Activated T-helper 1 cell treated with anti-CD3 and anti-CD28 coated beads, Interleukin-12 subunit alpha, Interleukin-12 subunit beta, Interleukin-2, Interleukin-4 antibody, amounts not matched to agents 30 ng/mL and 10 ng/mL and 1 ng/mL, durations not matched to agents 14 hours and 24 hours and 36 hours (primary cell): ENCODE data around the gene PPP2R5A. TPM values are rescaled to one million over a fixed set of nuclear protein-coding genes. Genes with fewer than 3 reads are reported as not detected.

Experiments
- DNase-seq: peaks from one replicate; pipeline ENCODE4 v3.0.0; 2021; ENCODE audit warnings: low spot score
- H3K27ac Mint-ChIP-seq: one replicate; pipeline ENCODE4 v1.8.0; 2021; ENCODE audit warnings: mild to moderate bottlenecking, mixed read lengths
- H3K27me3 Mint-ChIP-seq: one replicate; pipeline ENCODE4 v1.8.0; 2022; ENCODE audit warnings: mild to moderate bottlenecking, moderate library complexity, mixed read lengths; ENCODE audit not compliant: insufficient read depth
- H3K36me3 Mint-ChIP-seq: one replicate; pipeline ENCODE4 v1.8.0; 2021; ENCODE audit warnings: low read depth, mixed read lengths
- H3K4me1 Mint-ChIP-seq: one replicate; pipeline ENCODE4 v1.8.0; 2021; ENCODE audit warnings: low read depth, mixed read lengths
- H3K4me3 Mint-ChIP-seq: one replicate; pipeline ENCODE4 v1.8.0; 2021; ENCODE audit warnings: mild to moderate bottlenecking, moderate library complexity, mixed read lengths
- H3K9me3 Mint-ChIP-seq: one replicate; pipeline ENCODE4 v1.8.0; 2021; ENCODE audit warnings: mixed read lengths
- intact Hi-C: fragments of 100-400 bp; cut with micrococcal nuclease; formaldehyde crosslinking; loops from one replicate; pipeline ENCODE4 v1.15.1; 2024
- total RNA-seq: library from RNA; stranded (reverse); gene quantifications from 2 replicates; pipeline ENCODE4 v1.2.3, GENCODE V29; 2022

PPP2R5A gene
- total RNA-seq, 1 donor from 2014 or later: 46.4 TPM

DNA sequence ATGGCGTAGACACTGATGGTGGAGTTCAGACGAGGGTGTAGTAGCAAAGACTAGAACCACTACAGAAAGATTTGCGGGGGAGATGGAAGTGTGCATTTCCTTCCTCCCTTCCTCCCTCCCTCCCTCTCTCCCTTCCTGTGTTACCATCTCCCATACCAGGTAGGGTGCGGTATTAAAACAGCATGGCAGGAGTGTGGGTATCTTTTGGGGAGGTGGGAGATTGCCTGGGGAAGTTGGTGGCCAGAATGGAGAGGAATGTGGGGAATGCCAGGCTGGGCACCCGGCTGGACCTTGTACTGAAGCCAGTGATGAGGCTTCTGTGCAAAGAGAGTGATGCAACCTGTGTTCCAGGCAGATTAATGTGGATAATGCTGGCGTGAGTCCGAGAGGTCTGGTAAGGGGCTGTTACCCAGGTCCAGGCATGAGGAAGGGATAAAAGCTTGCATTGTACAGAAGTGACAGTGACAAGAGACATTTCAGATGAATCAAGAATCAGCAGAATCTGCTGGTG lies 30.3 kb upstream of the PPP2R5A start:
- H3K4me3 Mint-ChIP-seq: peak overlapping the region; percentile 34
- peaks cover 5% of the 10 kb centered on the region for H3K36me3 Mint-ChIP-seq
- no peak for DNase-seq
- intact Hi-C loops: no loop called here
- H3K27me3 Mint-ChIP-seq: no peaks in the 10 kb centered on the region
- peak overlapping the region; percentile 83 for H3K27ac Mint-ChIP-seq
- H3K4me1 Mint-ChIP-seq: peaks cover 60% of the 10 kb centered on the region
- peaks cover 3% of the 10 kb centered on the region for H3K9me3 Mint-ChIP-seq

DNA sequence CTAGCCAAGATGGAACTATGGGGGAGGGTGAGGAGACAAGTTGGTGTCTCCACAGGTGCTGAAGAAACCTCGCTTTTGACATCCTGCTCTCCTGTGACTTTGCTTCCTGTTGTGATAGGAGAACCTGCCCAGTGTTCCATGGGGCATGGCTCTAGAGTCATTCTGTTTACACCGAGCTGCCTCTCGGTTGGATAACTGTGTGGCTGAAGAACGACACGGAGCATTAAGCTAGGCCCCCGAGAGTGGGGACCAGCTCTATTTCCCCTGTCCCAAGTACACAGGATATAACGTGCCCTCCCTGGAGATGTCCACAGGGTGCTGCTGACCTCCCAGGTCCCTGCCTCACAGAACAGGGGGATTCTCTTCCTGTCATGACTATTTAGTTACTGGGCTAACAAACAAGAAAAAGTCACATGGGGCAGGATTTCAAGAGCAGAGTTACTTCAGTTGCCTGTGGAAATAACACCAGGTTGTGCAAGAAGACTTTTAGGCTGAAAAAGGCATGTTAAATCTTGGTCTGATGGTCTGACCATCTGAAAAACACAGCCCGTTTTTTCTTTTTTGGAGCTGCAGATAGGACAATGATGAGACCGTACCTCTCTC lies 29.4 kb upstream of the PPP2R5A start:
- Mint-ChIP-seq H3K27ac (peak overlapping the region; percentile 83), H3K9me3 (peaks cover 3% of the 10 kb centered on the region), H3K4me1 (peaks cover 69% of the 10 kb centered on the region), H3K36me3 (peaks cover 5% of the 10 kb centered on the region), H3K27me3 (no peaks in the 10 kb centered on the region), H3K4me3 (peak overlapping the region; percentile 27)
- intact Hi-C loops: loop anchor here (1.0 kb wide), 1 partner anchor 22 kb away; no protein-coding TSS in a partner anchor
- DNase-seq: no peak

DNA sequence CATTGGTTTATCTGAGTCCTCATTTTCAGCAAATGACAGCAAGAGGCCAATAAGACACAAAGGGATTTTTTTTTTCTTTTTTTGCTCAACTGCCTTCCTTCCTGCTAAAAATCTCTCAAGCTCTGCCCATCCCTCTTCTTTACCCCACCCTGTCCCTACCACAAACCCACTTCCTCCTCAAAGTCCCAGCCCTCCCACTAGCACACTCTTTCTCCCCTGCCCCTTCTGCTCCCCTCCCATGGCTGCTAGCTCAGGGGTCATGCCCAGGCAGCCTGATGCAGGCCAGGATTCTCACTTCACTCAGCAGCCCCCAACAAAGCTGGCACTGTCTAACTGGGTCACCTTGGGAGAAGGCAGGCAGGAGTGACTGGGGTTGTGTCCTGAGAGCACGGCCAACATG lies 28.8 kb upstream of the PPP2R5A start:
- Mint-ChIP-seq H3K9me3 (peaks cover 3% of the 10 kb centered on the region), H3K4me1 (peaks cover 73% of the 10 kb centered on the region), H3K27me3 (no peaks in the 10 kb centered on the region), H3K4me3 (peak overlapping the region; percentile 27), H3K36me3 (peaks cover 5% of the 10 kb centered on the region), H3K27ac (peak overlapping the region; percentile 83)
- intact Hi-C loops: loop anchor here (1.0 kb wide), 1 partner anchor 22 kb away; no protein-coding TSS in a partner anchor
- peak; percentile 53 for DNase-seq

DNA sequence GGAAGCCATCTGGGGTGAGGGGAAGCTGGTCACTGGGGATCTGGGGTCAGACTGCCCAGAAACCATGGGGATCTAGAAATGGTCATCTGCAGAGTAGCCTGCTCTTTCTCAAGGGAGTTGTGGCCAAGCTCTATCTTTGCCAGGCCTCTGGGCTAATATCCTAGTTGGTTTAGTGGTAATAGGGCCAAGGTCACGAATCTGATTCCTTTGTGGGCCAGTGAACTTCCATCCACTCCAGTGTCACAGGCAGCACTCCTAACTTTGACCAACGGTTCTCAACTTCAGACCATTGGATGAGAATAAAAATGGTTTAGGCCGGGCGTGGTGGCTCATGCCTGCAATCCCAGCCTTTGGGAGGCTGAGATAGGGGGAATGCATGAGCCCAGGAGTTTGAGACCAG lies 28.1 kb upstream of the PPP2R5A start:
- intact Hi-C loops: no loop called here
- peaks cover 77% of the 10 kb centered on the region for H3K4me1 Mint-ChIP-seq
- DNase-seq: no peak
- H3K27ac Mint-ChIP-seq: peak overlapping the region; percentile 83
- H3K36me3 Mint-ChIP-seq: peaks cover 5% of the 10 kb centered on the region
- H3K4me3 Mint-ChIP-seq: no peak overlapping the region
- H3K9me3 Mint-ChIP-seq: peaks cover 3% of the 10 kb centered on the region
- no peaks in the 10 kb centered on the region for H3K27me3 Mint-ChIP-seq

DNA sequence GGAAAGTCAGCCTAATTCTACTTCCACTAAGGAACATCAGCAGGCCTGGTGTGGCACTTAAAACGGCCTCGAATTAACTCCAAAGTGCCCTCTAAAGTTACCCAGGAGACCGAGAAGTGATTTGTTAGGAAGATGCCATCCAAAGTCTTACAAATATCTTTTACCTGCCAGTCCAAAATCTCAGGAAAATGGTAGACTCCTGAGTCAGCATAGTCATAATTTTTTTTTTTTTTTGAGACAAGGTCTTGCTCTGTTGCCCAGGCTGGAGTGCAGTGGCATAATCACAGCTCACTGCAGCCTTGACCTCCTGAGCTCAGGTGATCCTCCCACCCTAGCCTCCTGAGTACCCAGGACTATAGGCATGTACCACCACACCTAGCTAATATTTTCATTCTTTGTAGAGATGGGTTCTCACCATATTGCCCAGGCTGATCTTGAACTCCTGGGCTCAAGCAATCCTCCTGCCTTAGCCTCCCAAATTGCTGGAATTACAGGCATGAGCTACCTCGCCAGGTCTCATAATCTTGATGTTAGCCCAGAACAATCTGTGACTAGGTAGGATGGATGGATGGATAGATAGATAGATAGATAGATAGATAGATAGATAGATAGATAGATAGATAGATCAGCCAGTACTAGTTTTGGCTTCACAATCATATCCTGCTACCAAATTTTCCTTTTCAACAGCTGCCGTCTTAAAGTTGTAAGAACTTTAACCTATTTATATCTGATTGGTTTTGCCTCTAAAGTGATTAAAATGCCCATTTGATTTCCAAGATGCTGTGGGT lies 25.3 kb upstream of the PPP2R5A start:
- Mint-ChIP-seq H3K4me1 (peaks cover 60% of the 10 kb centered on the region), H3K4me3 (no peak overlapping the region), H3K27me3 (no peaks in the 10 kb centered on the region), H3K27ac (no peak overlapping the region), H3K9me3 (peaks cover 3% of the 10 kb centered on the region), H3K36me3 (peaks cover 5% of the 10 kb centered on the region)
- intact Hi-C loops: no loop called here
- DNase-seq: no peak

DNA sequence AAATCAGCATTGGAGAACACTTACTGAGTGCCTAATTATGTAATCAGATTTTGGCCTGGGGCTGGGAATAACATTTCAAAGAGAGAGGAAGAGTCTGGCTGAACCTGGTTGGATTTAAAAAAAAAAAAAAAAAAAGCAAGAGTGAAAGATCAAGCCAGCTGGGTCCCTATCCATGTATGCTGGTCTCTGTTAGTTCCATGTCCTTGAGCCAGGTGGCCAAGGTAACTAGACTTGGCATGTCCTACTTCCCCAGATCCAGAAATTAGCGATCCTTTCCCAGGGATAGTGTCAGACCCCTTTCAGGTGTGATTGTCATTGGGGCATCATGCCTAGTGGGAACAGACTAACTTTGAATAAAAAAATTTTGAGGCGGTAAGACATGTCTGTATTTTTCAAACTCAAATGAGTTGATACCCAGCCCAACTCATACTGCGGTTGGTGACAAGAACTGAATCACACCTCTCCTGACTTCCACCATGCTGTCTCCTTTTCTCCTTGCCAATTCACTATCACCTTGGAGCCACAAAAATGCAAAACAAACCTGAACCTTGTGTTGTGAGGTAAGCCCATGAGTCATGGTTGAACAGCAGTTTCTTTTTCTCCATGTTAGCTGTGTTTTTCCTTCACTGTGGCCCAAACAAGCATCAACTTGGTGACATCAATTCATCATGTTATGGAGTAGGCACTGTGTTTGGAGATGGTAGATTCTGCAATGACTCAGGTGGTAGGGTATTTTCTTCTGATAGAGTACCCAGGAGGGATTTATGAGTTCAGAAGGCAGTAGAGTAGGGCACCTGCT lies 24.5 kb upstream of the PPP2R5A start:
- H3K9me3 Mint-ChIP-seq: peaks cover 3% of the 10 kb centered on the region
- peak; percentile 24 for DNase-seq
- peak overlapping the region; percentile 70 for H3K27ac Mint-ChIP-seq
- H3K36me3 Mint-ChIP-seq: peaks cover 5% of the 10 kb centered on the region
- no peaks in the 10 kb centered on the region for H3K27me3 Mint-ChIP-seq
- no peak overlapping the region for H3K4me3 Mint-ChIP-seq
- peaks cover 51% of the 10 kb centered on the region for H3K4me1 Mint-ChIP-seq
- intact Hi-C loops: loop anchor here (1.0 kb wide), 3 partner anchors 25 to 41 kb away; partner anchors contain the start of gene PPP2R5A

DNA sequence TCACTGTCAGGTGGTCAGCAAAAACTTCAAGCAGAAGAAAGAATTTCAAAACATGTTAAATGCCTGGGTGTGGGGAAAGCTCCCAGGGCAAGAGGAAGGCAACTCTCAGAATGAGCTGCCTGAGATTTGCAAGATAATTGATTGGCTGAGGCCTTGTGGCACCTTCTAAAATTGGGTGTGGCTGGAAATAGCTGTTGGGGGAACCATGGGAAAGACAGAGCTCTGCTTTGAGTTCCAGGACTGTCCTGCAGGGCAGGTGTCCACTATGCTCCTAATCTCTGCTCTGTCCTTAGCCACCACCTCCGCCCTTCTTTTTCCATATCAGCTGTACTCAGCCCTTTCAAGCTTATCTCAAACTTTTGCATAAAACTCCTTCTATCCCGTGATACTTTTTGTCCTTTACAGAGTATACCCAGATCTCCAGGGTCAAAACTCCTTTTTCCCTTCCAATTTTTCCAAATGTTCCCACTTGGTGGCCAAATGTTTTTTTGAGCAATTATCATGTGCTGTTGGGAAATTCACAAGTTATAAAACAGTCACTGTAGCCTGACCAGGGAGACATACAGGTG lies 23.8 kb upstream of the PPP2R5A start:
- Mint-ChIP-seq H3K36me3 (peaks cover 5% of the 10 kb centered on the region), H3K27ac (peak overlapping the region; percentile 70), H3K4me1 (peaks cover 44% of the 10 kb centered on the region), H3K9me3 (peaks cover 3% of the 10 kb centered on the region), H3K4me3 (no peak overlapping the region), H3K27me3 (no peaks in the 10 kb centered on the region)
- intact Hi-C loops: loop anchor here (1.0 kb wide), 3 partner anchors 24 to 42 kb away; partner anchors contain the start of gene PPP2R5A
- no peak for DNase-seq

DNA sequence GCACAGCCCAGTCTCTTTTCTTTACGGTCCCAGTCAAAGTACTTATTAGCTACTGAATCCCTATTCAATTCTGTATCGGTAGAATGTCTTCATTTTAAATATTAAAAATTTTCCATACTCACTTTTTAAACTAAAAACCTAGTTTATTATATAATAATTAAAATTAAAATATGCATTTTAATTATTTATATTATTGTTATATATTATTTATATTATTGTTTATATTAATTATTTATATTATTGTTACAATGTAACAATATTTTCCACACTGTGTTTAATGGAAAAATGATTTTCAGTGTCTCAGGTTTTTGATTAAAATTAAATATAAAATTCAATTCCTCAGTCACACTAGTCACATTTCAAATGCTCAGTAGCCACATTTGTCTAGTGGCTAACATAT lies 18.2 kb upstream of the PPP2R5A start:
- H3K27ac Mint-ChIP-seq: no peak overlapping the region
- no peak overlapping the region for H3K4me3 Mint-ChIP-seq
- intact Hi-C loops: no loop called here
- no peaks in the 10 kb centered on the region for H3K36me3 Mint-ChIP-seq
- H3K4me1 Mint-ChIP-seq: peaks cover 13% of the 10 kb centered on the region
- no peaks in the 10 kb centered on the region for H3K9me3 Mint-ChIP-seq
- no peak for DNase-seq
- H3K27me3 Mint-ChIP-seq: peaks cover 23% of the 10 kb centered on the region

DNA sequence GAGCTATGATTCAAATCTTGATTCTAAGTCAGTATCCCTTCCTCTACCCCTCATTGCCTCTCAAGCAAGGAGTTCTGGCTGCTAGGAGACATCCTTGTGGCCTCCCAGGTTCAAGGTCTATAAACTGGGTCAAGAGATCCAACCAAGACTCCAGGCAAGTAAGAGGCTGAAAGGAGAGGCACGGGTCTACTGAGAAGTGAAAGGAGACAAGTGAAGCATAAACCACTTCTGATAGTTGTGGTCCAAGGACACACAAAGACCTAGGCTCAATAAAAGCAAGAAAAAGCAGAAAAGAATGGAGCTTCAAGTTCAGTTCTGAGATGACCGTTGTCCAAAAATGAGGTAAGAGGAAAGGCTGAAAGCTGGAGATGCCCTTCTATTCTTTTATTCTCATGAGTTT lies 17.8 kb upstream of the PPP2R5A start:
- Mint-ChIP-seq H3K27me3 (peaks cover 23% of the 10 kb centered on the region), H3K4me1 (peaks cover 9% of the 10 kb centered on the region), H3K9me3 (no peaks in the 10 kb centered on the region), H3K36me3 (no peaks in the 10 kb centered on the region), H3K4me3 (no peak overlapping the region), H3K27ac (no peak overlapping the region)
- intact Hi-C loops: no loop called here
- no peak for DNase-seq

DNA sequence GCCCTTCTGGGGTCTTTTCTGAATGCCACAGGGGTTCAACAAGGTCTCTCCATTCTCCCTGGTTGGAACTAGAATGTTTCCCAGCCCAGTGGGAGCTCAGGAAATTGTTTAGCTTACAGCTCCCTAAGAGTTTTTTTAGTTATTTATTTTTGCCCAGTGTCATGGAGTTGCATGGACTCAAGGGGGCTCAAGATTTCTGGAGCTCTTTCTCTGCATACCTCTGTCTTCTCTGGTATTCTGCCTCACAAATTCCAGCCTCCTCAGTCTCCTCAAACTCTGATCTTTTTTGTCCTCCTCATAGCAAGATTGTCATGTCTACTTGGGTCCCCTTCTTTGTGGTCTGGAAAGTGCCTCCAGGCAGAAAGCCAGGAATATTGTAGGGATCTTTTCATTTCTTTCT lies 15.9 kb upstream of the PPP2R5A start:
- Mint-ChIP-seq H3K27me3 (peaks cover 23% of the 10 kb centered on the region), H3K36me3 (no peaks in the 10 kb centered on the region), H3K27ac (no peak overlapping the region)

DNA sequence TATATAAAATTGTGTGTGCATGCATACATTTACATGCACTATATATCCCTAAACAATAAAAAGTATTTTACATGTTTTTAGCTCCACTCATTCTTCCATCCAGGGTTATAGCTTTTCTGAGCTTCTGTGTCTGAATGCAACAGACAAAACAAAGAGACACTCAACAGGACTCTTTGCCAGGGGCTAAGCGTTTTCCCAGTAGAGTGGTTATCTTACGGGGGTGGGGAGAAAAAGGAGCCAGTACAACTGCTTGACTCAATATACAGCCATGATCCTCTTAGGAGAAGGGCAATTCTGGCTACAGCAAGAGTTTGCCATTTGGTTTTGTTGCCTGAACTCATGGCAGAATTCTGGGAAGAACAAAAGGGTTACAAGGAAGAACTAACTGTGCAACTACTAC lies 14.6 kb upstream of the PPP2R5A start:
- Mint-ChIP-seq H3K4me3 (no peak overlapping the region), H3K4me1 (peaks cover 9% of the 10 kb centered on the region), H3K27ac (no peak overlapping the region), H3K27me3 (peaks cover 23% of the 10 kb centered on the region), H3K36me3 (no peaks in the 10 kb centered on the region), H3K9me3 (no peaks in the 10 kb centered on the region)
- intact Hi-C loops: no loop called here
- no peak for DNase-seq

More for the DNA sequence above, 15.9 kb upstream of the PPP2R5A start:
- DNase-seq: no peak
- no peaks in the 10 kb centered on the region for H3K9me3 Mint-ChIP-seq
- intact Hi-C loops: no loop called here
- no peak overlapping the region for H3K4me3 Mint-ChIP-seq
- peaks cover 9% of the 10 kb centered on the region for H3K4me1 Mint-ChIP-seq

DNA sequence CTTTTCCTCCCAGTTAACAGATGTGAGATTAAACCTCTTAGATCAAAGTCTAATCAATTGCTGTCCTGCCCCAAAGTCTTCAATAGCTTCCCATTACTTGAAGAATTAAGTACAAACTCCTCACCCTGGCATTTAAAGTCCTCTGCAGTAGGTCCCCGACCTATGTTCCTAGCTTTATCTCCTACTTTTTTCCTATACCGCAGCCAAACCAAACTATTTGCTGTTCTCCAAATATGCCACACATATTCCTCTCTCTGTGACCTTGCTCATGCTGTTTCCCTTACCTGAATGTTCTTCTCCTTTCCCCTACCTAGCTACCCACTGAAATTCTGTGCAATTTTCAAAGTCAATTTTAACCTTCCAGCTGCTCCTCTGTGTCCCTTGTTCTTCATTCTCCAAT lies 14.0 kb upstream of the PPP2R5A start:
- Mint-ChIP-seq H3K36me3 (no peaks in the 10 kb centered on the region), H3K27ac (no peak overlapping the region), H3K4me3 (no peak overlapping the region), H3K27me3 (peaks cover 23% of the 10 kb centered on the region), H3K9me3 (no peaks in the 10 kb centered on the region), H3K4me1 (peaks cover 9% of the 10 kb centered on the region)
- intact Hi-C loops: no loop called here
- DNase-seq: no peak
